GM19468 (cell line): ENCODE measurements around the gene HYAL2.
"Not testable (repeated sequence)": the region's sequence is repeated elsewhere in the genome, so short reads cannot be mapped to it uniquely, and the experiment has no call there.

ENCODE experiments used
- ATAC-seq: cut with Tn5 transposase; IDR thresholded peaks from one replicate; pipeline ENCODE4 v1.9.1; 2021; ENCODE audit warnings: mild to moderate bottlenecking, moderate library complexity, moderate number of reproducible peaks; ENCODE audit not compliant: unreplicated experiment; ENCODE audit errors: extremely low read depth

The HYAL2 gene

GRCh38 chr3:50274371-50275104 is 48.0 kb downstream of the HYAL2 start:
- no peak for ATAC-seq

- no peak for ATAC-seq
Measured at GRCh38 chr3:50273689-50274065, 48.9 kb downstream of the HYAL2 start.

GRCh38 chr3:50272911-50273688 is 49.4 kb downstream of the HYAL2 start:
- ATAC-seq = peak; percentile 26

GRCh38 chr3:50272538-50272910 is 50.0 kb downstream of the HYAL2 start:
- ATAC-seq = not testable (repeated sequence)

GRCh38 chr3:50271314-50271936 is 51.1 kb downstream of the HYAL2 start:
- no peak for ATAC-seq

- ATAC-seq = no peak
Measured at GRCh38 chr3:50270422-50271224, 51.9 kb downstream of the HYAL2 start.

GRCh38 chr3:50269977-50270413 is 52.5 kb downstream of the HYAL2 start:
- no peak for ATAC-seq

GRCh38 chr3:50269460-50269859 is 53.1 kb downstream of the HYAL2 start:
- ATAC-seq = no peak

GRCh38 chr3:50268703-50269451 is 53.7 kb downstream of the HYAL2 start, which contains the start of gene SEMA3B:
Gene SEMA3B, plus strand, starts transcription at chr3:50269147. Its CDS starts 94 bp downstream, at chr3:50269241.
- ATAC-seq = no peak

GRCh38 chr3:50268276-50268675 is 54.3 kb downstream of the HYAL2 start:
- ATAC-seq = no peak
